Astrocyte of the spinal cord (primary cell): ENCODE results near the gene SLC66A3.

ENCODE experiments used
- DNase-seq: peaks from one replicate; pipeline ENCODE4 v3.0.0; 2011; ENCODE audit warnings: low read depth, low spot score
- H3K4me3 ChIP-seq: 2 replicates; pipeline ENCODE4 v1.5.1; 2011; ENCODE audit warnings: low read depth, mild to moderate bottlenecking, low read length, moderate library complexity
- CTCF ChIP-seq: IDR thresholded peaks from 2 replicates; pipeline ENCODE4 v1.5.1; 2012; ENCODE audit warnings: low read depth, mild to moderate bottlenecking, low read length, inconsistent platforms
- in situ Hi-C: cut with HindIII; loops from 2 replicates; pipeline ENCODE4 v1.10.0; 2017; ENCODE audit warnings: low sequenced_read_pairs

Gene SLC66A3

GRCh38 chr2:11201969-11202368 is 46.7 kb downstream of the SLC66A3 start:
- TF ChIP-seq CTCF, result no peak
- in situ Hi-C loops, result no loop called here
- no peak for DNase-seq
- no peak overlapping the region for H3K4me3 ChIP-seq

GRCh38 chr2:11203480-11203879 is 48.2 kb downstream of the SLC66A3 start:
- no peak for TF ChIP-seq CTCF
- peak; percentile 53 for DNase-seq
- no peak overlapping the region for H3K4me3 ChIP-seq

GRCh38 chr2:11208083-11208482 is 52.8 kb downstream of the SLC66A3 start:
- in situ Hi-C loops, result no loop called here
- no peak for TF ChIP-seq CTCF
- no peak overlapping the region for H3K4me3 ChIP-seq
- DNase-seq, result no peak

More at GRCh38 chr2:11203480-11203879, 48.2 kb downstream of the SLC66A3 start:
- in situ Hi-C loops, result no loop called here

- DNase-seq, result no peak
- no peak for TF ChIP-seq CTCF
- no peak overlapping the region for H3K4me3 ChIP-seq
- in situ Hi-C loops, result no loop called here
These were observed 57.4 kb downstream of the SLC66A3 start for GRCh38 chr2:11212645-11213044.

GRCh38 chr2:11213090-11213638 is 57.9 kb downstream of the SLC66A3 start:
- in situ Hi-C loops, result no loop called here
- no peak overlapping the region for H3K4me3 ChIP-seq
- TF ChIP-seq CTCF, result no peak
- DNase-seq, result peak; percentile 94

GRCh38 chr2:11213975-11214374 is 58.7 kb downstream of the SLC66A3 start:
- in situ Hi-C loops, result no loop called here
- no peak for DNase-seq
- H3K4me3 ChIP-seq, result no peak overlapping the region
- TF ChIP-seq CTCF, result no peak

- DNase-seq, result no peak
- no peak overlapping the region for H3K4me3 ChIP-seq
- no peak for TF ChIP-seq CTCF
- in situ Hi-C loops, result no loop called here
These were observed 59.5 kb downstream of the SLC66A3 start for GRCh38 chr2:11214770-11215169.
